ENCODE measurements around the gene DEGS1. TPM values are rescaled to one million over a fixed set of nuclear protein-coding genes. Genes with fewer than 3 reads are reported as not detected.
A peak's percentile ranks its signal among the peaks of the same experiment; 100 is the strongest.
"Not testable (repeated sequence)": the region's sequence is repeated elsewhere in the genome, so short reads cannot be mapped to it uniquely, and the experiment has no call there.

Gene DEGS1
- total RNA-seq, 1 experiment from 2014 or later = 151 TPM

DNA sequence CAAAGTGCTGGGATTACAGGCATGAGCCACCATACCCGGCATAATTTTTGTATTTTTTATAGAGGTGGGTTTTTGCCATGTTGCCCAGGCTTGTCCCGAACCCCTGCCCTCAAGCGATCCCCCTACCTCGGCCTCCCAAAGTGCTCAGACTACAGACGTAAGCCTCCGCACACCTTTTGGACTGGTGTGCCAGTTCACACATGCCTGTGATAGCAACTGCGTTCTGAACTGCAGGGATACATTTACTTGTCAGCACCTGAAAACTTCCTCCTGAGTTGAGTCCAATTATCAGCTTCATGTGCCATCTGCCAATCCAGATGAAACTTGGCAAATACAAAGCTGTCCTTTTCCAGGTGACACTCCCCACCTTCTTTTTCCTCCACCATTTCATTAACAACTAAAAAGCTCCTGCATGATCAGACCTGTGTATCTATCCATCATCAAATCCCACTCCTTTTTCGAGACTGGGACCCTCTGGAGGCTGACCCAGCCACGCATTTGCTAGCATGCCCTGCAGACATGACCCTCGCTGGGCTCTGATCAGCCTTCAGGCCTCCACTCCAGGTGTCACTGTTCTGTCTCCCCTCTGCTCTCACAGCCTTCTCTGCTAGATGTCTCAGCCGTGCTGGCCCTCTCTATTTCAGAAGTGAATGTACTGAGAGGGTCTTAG, 2.1 kb upstream of the DEGS1 start:
- DNase-seq (ENCODE audit: low spot score) = no peak

DNA sequence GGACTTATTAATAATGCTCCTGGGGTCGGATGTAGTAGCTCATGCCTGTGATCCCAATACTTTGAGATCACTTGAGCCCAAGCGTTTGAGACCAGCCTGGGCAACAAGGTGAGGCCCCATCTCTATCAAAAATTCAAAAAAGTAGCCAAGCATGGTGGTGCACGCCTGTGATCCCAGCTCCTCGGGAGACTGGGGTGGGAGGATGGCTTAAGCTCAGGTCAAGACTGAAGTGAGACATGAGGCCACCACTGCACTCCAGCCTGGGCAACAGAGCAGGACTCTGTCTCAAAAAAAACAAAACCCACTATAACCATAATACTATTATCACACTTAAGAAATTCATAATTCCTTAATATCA, 1.6 kb upstream of the DEGS1 start:
- DNase-seq (ENCODE audit: low spot score) = no peak

DNA sequence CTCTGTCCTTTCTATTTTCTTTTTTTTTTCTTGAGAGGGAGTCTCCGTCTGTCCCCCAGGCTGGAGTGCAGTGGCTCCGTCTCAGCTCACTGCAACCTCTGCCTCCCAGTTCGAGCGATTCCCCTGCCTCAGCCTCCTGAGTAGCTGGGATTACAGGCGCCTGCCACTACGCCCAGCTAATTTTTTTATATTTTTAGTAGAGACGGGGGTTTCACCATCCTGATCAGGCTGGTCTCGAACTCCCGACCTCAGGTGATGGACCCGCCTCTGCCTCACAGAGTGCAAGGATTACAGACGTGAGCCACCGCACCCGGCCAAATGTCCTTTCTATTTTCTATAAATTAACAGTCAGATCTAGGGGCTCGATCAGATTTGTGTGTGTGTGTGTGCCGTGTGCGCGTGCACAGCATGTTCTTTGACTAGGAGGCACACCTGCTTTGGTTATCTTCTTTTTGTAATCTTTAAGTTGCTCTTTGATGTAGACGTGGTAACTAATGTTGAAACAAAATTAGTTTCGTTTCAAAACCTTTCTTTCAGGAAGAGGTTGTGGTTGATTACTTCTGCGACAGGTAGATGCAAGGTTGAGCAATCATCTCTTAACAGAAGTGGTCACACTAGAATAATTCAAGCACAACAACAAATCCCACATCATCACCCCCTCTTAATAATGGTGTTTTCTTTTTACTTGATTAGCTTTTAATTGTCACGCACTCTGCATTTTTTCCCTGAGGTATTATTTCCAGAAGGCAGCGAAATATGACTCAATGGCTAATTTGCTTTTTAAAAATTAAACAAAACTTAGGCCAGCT, 779 bp upstream of the DEGS1 start:
- peak; percentile 33 for DNase-seq (ENCODE audit: low spot score)

DNA sequence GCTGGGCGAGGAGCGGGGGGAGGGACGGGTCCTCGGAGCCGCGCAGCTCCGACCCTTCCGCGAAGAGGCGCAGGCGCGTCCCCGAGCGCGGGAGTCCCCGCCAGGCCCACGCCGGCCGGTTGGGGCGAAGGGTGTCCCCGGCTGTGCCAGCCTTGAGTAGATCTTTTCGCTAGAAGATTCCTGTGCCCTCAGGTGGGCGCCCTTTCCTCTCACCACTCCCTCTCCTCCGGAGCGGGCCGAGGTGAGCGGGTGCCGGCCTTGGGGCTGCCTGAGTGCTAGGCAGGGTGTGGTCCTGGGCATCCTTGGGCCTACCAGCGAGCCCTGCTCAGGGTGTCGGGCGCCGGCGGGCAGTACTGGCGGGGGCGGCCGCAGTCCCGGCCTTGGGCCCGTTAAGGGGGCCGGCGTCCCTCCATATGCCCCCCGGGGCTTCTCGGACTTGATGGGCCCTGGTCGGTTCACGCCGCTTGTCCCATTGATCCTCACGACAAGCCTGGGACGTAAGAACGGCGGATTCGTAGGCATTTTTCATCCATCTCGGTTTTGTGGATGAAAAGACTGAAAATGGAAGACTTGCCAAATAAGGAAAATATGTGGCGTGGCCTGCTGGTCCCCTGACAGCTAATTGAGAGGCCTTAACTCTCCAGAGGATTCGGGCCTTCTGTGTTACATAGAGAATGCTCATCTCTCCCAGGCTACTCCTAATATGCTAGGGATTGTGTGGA, 712 bp downstream of the DEGS1 start:
- peak; percentile 48 for DNase-seq (ENCODE audit: low spot score)

DNA sequence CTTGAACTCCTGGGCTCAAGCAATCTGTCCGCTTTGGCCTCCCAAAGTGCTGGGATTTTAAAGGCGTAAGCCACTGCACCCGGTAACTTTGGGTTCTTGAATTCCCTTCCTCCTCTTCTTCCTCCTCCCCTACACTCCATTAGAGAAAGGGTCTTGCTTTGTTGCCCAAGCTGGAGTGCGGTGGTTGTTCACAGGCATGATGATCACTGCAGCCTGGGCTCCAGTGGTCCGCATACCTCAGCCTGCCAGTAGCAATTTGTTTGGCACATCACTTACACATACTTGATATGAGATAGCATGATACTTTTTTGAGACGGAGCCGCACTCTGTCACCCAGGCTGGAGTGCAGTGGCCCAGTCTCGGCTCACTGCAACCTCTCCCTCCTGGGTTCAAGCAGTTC, 2.2 kb downstream of the DEGS1 start:
- DNase-seq (ENCODE audit: low spot score) = no peak

DNA sequence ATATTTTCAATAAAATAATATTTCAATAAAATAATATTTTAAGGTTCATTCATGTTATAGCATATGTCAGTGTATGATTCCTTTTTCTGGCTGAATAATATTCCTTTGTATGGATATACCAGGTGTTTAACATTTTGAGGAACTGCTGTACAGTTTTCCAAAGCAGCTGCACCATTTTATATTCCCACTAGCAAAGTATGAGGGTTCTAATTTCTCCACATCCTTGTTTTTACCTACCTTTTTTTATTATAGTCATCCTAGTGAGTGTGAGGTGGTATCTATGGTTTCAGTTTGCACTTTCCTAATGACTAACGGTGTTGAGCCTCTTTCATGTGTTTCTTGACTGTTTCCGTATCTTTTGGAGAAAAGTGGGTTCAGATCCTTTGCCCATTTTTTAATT, 5.2 kb downstream of the DEGS1 start:
- no peak for DNase-seq (ENCODE audit: low spot score)

DNA sequence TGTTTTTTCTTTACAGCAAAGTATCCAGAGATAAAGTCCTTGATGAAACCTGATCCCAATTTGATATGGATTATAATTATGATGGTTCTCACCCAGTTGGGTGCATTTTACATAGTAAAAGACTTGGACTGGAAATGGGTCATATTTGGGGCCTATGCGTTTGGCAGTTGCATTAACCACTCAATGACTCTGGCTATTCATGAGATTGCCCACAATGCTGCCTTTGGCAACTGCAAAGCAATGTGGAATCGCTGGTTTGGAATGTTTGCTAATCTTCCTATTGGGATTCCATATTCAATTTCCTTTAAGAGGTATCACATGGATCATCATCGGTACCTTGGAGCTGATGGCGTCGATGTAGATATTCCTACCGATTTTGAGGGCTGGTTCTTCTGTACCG, 6.5 kb downstream of the DEGS1 start:
- DNase-seq (ENCODE audit: low spot score) = no peak

DNA sequence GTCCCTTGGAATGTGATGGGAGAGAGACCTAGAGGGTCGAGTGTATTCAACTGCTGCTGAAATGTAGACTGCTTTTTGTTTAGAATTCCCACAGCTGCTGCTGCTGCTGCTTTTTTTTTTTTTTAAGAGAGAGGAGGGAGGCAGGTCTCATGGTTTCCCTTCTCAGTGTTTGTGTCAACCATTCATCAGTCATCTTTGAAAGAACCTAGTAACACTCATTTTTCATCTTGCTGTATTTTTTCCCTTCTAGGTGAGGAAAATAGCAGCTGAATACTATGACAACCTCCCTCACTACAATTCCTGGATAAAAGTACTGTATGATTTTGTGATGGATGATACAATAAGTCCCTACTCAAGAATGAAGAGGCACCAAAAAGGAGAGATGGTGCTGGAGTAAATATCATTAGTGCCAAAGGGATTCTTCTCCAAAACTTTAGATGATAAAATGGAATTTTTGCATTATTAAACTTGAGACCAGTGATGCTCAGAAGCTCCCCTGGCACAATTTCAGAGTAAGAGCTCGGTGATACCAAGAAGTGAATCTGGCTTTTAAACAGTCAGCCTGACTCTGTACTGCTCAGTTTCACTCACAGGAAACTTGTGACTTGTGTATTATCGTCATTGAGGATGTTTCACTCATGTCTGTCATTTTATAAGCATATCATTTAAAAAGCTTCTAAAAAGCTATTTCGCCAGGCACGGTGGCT, 9.2 kb downstream of the DEGS1 start:
- DNase-seq (ENCODE audit: low spot score) = no peak

DNA sequence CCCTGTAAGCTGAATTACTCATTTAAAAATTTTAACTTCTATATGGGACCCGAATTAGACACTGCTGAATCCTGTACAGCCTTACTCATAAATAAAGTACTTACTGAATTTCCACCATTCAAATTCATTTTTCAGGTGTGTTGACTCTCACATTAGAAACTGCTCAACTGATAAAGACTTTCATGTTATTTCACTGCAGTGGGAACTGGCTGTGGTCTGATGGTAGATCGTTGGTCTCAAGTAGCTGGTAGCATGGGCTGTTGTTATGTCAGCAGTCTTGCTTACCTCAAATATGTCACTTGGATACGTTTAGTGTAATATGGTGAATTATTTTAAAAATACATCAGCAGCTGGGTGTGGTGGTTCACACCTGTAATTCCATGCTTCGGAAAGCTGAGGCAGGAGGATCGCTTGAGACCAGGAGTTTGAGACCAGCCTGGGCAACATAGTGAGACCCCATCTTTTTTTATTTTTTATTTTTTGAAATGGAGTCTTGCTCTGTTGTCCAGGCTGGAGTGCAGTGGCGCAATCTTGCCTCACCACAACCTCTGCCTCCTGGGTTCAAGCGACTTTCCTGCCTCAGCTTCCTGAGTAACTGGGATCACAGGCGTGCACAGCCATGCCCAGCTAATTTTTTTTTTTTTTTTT, 10.4 kb downstream of the DEGS1 start:
- DNase-seq (ENCODE audit: low spot score) = no peak

DNA sequence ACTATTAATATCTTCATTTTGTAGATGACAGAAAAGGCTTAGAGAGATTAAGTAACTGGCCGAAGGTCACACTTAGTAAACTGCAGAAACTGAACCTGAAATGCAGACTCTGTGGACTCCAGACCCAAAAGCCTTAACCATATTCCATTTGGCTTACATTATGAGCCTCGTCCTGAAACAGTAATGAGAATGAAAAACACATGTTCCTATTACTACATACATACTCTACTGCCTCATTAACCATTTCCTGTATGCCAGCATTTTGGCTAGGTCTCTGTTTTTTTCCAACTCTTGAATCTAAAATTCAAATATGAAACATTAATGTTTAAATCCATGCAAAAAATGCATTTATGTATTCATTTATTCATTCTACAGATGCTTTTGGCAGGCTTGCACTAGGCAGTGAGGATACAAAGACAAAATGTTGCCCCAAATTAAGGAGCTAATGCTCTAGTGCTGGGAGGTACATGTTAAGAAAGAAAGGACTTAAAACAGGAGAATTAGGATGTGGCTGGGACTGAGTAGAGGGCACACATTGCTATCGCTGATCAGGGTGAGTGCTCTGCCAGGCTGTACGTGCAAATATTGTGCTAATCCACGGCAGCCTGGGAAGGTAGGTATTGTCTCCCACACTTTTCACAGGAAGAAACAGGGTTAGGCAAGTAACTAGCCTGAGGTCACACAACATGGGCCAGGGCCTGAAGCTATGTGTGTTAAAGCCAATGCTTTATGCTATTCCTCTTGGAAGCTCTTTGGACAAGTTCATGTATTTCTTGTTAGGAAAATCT, 14.0 kb downstream of the DEGS1 start:
- no peak for DNase-seq (ENCODE audit: low spot score)

DNA sequence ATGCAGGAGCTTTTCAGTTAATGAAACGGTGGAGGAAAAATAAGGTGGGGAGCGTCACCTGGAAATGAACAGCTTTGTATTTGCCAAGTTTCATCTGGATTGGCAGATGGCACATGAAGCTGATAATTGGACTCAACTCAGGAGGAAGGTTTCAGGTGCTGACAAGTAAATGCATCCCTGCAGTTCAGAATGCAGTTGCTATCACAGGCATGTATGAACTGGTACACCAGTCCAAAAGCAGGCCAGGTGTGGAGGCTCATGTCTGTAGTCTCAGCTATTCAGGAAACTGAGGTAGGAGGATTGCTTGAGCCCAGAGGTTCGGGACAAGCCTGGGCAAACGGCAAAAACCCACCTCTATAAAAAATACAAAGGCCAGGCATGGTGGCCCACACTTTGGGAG, 15.5 kb downstream of the DEGS1 start:
- DNase-seq (ENCODE audit: low spot score) = no peak

DNA sequence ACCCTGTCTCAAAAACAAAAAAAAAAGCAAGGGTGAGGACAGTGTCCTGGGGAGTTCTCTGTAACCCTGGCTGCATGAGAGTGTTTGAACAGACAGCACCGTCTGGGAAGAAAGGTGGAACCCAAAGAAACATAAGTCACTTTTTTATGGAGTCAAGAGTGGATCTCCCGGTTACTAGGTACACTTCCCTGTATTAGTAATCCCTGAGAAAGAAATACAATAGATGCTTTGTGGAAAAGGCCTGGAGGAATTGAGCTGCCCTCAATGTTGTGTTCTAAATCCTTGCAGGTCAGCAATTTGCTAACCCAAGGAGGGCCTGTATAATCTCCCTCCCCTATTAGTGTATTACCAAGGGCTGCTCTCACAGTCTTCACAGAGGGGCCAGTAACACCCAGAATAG, 16.6 kb downstream of the DEGS1 start:
- no peak for DNase-seq (ENCODE audit: low spot score)

DNA sequence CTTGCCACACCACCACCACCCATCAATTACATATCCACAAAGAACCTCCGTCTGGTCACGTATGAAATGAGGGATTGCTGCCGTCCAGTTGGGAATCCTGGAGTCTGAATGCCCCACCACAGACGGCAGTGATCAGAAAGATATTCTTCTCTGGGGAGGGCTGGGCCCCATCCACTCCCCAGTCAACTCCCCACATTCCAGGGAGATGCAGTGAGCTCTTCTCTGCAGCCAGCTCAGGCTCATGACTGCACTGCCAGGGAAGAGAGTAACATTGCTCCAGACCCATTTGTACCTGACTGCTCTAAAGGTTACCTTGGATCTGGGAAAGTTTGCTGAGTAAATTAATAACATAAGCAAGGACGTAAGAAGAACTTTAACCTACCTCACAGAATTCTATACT, 18.3 kb downstream of the DEGS1 start:
- DNase-seq (ENCODE audit: low spot score) = no peak

DNA sequence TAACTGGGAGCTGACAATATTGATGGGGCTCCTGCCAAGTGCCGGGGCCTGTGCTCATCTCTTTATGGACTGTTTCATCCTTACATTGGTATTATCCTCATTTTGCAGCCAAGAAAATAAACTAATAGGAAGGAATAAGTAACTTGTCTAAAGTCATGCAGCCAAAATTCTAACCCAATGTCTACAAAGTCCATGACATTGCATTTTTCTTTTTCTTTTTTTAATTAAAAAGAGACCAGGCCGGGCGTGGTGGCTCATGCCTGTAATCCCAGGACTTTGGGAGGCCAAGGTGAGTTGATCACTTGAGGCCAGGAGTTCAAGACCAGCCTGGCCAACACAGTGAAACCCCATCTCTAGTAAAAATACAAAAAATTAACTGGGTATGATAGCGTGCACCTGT, 18.8 kb downstream of the DEGS1 start:
- DNase-seq (ENCODE audit: low spot score) = no peak

DNA sequence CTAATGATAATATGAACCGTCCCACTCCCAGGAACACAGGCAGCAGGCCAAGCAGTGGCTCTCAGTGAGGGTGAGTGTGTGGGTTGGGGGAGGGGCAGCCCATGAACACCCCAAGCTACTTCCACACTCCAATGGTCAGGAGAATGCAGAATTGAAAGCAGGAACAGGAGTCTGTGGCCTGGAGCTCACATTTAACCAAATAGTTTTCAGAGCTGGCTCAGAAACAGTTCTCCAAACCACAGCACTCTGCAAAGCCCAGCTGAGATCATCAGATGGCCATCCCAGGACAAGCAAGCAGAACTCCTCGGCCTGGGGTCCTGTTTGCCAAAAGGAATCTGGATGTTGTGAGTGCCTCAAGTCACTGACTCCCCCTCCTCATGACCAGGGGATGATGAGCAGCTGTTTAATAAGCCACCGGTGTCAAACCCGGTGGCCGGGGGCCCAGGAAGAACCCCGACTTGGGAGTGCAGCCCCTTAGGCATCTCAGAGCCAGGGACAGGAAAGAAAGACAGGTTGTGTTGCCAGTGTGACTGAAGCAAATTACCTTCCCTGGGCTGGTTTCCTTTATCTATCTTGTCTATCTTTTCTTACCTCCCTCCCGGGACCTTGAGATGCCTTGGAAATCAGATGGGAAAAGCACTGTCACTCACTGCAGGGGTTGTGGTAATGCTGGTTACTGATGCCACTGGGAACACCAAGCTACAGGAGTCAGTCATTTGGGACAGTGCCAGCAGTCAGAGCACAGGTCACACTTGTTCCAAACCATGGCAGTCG, 20.4 kb downstream of the DEGS1 start:
- DNase-seq (ENCODE audit: low spot score) = peak; percentile 79

DNA sequence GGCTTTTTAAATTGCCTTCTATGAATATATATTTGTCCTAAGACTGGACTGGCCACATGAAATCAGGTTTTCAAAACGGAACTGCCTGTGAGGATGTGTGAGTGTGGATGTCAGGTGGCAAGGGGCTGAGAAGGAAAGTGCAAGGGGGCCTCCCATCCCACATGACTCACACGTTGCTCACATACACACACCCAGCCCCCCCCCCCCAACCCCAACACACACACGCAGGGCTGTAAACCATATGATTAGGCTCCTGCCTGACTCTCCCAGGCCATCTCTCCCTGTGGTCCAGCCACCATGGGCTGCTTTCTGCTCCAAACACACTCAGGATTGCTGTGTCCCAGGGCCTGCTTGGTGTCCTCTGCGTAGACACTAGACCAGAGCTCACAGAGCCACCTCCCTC, 22.4 kb downstream of the DEGS1 start:
- DNase-seq (ENCODE audit: low spot score) = peak; percentile 56

DNA sequence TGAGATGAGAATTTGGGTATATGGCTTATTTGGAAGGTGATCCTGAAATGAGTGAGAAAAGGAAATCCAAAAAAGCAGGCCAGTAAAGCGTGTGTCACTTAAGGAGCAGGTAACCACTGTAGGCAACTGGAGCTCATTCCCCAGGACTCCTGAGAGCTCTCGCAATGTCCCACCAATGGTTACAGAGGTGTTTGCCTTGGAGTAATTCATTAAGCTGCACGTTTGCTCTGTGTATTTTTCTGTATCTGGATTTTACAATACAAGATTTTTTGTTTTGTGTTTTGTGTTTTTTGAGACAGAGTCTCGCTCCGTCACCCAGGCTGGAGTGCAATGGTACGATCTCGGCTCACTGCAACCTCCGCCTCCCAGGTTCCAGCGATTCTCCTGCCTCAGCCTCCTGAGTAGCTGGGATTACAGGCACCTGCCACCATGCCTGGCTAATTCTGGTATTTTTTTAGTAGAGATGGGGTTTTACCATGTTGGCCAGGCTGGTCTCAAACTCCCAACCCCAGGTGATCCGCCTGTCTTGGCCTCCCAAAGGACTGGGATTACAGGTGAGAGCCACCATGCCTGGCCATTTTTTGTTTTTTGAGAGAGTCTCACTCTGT, 23.0 kb downstream of the DEGS1 start:
- DNase-seq (ENCODE audit: low spot score) = not testable (repeated sequence)

DNA sequence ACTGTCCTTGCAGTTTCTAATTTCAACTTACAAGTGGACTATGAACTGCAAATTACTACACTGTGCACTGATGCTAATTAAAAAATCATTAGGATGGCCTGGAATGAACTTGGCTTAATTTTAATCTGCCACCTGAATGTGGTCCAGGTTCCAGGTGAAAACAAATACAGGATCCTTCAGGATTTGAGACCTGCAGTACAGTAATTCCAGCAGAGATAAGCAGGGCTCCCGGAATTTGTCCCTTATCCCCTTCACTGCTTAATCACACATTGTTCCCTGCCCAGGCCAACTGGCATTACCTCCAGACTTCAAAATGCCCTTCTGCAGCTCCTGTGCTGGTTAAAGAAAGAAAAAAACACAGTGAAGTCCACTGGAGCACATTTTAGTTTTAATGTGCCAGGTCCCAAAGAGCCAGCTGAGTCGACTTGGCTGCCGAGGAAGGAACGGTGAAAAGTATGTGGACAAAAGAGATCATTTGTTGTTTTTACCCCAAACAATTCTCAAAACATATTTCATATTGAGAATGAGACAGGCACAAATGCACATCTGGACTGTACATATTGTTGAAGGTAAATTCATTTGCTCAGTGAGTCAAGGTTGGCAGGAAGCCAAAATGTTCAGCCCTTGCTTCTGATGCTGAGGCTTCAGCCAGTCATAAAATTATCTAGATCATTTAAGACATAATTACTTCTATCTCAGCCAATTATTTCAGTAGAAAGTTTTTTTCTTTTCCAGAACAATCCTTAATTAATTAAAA, 28.3 kb downstream of the DEGS1 start:
- peak; percentile 57 for DNase-seq (ENCODE audit: low spot score)

DNA sequence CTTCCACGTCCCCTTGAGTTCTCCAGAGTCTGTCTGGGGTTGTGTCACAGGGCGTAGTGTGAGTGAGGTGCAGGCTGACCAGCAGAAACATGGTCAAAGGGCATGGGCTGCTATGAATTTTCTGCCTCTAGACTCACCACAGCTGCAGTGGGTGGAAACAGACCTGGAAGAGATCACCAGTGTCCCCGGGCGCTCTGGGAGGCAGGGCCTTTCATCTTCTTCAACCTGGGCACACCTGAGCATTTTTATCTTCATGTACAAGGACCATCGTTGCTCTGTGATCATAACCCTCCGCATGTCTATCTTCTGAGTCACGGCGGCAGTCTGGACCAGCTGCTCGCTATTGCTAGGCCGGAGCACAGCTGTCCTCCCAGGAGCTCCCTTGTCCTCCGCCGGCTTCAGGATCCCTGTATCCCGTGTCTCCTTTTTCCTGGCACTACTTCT, 29.6 kb downstream of the DEGS1 start:
- DNase-seq (ENCODE audit: low spot score) = no peak
